HK-2 (cell line): ENCODE results near the gene ANO7.
A peak's percentile ranks its signal among the peaks of the same experiment; 100 is the strongest.

Experiments used
- DNase-seq: peaks from one replicate; pipeline ENCODE4 v3.0.0-alpha.2; 2018; ENCODE audit not compliant: unreplicated experiment

ANO7 gene

GRCh38 chr2:241158546-241158900, 30.0 kb upstream of the ANO7 start:
- no peak for DNase-seq

GRCh38 chr2:241159116-241159515, 29.4 kb upstream of the ANO7 start:
- no peak for DNase-seq

GRCh38 chr2:241160318-241160717, 28.2 kb upstream of the ANO7 start:
- no peak for DNase-seq

DNA sequence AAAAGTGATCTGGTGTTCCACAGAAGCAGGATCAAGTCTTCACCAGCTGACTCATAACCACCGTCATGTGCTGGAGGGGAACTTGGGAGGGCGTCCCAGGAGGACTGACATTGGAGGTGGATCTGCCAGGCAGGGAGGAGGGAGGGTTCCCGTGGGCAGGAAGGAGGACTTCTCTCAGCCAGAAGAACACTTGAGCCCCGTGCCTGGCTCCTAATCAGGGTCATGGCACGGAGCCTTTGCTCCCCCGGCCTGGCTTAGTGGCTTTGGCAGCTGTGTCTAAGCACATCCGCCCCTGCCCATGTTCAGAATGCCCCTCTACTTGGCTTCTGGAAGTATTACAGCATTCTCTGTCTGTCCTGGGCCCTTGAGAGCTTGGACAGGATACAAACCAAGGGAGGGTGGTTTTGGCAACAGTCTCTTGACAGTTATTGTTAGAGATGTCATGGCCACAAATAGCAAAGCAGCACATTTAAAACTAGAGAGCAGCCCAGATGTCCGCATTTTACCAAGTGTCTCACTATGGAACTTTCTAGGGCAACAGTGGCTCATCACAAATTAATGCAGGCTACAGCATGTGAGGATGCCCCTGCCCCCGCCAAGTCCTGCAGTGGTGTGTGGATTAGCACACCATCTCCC, 26.7 kb upstream of the ANO7 start:
- peak; percentile 22 for DNase-seq

DNA sequence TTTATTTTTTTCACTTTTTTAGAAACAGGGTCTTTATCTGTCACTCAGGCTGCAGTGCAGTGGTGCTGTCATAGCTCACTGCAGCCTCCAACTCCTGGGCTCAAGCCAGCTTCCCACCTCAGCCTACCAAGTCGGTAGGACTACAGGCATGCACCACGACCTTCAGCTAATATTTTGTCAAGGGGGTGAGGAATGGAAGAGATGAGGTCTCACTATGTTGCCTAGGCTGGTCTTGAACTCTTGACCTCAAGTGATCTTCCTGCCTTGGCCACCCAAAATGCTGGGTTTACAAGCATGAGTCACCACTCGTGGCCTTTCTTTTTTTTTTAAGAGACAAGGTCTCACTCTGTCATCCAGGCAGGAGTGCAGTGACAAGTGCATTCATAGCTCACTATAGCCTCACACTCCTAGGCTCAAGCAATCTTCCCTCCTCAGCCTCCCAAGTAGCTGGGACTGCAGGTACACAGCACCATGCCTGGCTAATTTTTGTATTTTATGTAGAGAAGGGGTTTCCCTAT, 24.8 kb upstream of the ANO7 start:
- no peak for DNase-seq

GRCh38 chr2:241168366-241168765, 20.1 kb upstream of the ANO7 start:
- DNase-seq, result no peak

- DNase-seq, result no peak
Observed at GRCh38 chr2:241173557-241173956, 14.9 kb upstream of the ANO7 start.

GRCh38 chr2:241177526-241178334, 10.7 kb upstream of the ANO7 start:
- DNase-seq, result no peak

- DNase-seq, result no peak
Observed at GRCh38 chr2:241178961-241179360, 9.5 kb upstream of the ANO7 start.

GRCh38 chr2:241179899-241180298, 8.6 kb upstream of the ANO7 start:
- DNase-seq, result no peak

DNA sequence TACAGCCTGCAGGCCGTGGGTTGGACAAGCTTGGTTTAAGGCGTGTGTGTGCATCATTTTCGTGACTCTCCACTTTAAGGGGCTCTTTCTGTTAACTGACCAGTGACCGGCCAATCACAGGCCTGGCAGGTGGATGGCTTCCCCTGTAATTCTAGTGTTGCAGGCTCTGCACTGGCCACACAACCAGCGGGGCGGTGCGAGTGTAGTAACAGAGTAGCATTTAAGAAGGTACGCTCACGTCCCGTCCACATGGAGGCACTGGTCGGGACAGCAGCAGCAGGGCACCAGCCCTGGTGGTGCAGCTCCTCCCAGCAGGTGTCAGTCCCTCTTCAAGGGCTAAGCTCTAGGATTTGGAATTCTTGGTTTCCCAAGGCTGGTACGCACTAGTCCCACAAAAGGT, 8.0 kb upstream of the ANO7 start:
- DNase-seq, result no peak

DNA sequence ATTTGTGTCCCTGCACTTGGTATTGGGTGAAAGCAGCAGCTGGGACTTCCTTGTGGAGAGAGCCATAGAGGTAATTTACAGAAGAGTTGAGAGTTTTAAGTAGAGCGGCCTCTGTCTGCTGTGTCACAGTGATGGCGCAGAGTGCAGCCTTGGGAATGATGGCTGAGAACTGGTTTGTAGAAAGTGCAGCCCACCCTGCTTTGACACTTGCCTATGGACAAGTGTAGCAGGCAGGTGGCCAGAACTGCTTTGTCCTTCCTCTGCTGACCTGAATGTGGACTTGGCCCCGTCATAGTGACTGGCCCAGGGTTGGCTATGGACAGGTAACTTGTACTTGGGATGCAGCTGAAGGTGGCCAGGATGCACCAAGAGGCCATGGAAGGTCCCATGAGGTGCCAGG, 6.4 kb upstream of the ANO7 start:
- DNase-seq, result no peak

DNA sequence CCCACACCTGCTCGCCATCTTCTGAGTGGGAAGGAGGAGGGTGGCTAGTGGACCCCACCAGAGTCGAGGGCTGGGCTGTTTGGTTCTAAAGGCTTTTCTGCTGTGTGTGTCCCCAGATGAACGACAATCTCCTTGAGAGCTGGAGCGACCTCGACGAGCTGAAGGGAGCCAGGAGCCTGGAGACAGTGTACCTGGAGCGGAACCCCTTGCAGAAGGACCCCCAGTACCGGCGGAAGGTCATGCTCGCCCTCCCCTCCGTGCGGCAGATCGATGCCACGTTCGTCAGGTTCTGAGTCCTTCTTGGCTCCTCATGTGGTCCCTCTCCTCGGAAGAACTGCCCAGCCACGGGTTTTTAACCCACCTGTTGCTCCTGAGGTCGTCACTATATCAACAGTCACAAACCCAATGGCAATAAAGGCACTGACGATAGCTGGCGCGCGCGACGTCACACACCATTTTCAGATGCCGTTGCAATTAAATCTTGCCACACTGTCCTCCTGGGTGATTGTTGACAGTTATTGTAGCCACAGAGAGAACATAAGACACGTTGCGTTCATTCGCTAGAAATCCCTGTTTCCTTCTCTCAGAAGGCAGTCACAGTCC, 5.8 kb upstream of the ANO7 start:
- DNase-seq, result no peak

DNA sequence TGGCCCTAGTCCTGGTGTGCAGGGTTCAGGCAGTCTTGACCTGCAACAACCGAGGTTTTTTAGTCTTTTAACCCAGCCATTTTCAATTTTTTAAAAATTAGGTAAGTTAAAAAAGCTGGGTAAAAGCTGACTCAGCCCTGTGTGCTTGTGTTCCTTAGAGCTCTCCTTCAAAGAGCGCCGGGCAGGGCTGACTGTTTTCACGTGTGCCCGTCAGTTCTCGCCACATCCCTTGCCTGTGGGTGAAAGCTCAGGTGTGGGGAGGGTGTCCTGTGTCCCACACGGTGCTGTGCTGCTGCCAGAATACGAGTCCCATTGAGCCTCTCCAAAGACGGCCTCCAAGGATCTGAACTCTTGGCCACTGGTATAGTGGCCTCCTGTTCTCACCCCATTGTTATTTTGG, 5.3 kb upstream of the ANO7 start:
- no peak for DNase-seq

- DNase-seq, result no peak
Observed at GRCh38 chr2:241184901-241185300, 3.6 kb upstream of the ANO7 start.

- no peak for DNase-seq
Observed at GRCh38 chr2:241185961-241186360, 2.5 kb upstream of the ANO7 start.

DNA sequence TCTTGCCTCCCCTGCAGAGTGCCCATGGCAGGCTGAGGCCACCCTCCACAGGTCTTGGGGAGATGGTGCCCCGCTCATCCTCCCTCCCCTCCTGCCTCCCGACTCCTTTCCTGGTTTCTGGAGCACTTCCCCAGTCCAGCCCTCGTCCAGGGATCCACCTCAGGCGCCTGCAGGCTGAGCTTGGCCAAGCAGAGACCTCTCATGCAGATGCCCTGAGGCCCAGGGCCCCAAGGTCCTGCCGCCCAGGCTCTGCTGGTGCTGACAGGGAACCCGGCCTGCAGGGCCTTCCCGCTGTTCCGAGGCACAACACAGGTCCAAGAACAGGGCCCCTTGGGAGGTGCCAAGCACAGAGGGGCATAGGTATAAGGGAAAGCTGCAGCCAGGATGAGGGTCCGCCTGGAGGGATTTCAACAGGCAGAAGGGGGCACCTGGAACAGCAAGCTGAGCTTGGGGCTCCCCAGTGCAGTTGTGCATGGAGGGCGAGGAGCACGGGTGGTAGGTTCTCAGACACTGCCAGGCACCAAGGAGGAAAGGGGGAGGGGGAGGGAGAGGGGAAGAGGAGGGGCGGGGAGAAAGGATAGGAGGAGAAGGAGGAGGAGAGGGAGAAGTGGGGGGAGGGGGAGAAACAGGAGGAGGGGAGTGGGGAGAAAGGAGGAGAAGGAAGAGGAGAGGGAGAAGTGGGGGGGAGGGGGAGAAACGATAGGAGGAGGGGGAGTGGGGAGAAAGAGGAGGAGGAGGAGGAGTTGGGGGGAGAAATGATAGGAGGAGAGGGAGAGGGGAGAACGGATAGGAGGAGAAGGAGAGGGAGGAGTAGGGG, 1.2 kb upstream of the ANO7 start:
- DNase-seq, result no peak

DNA sequence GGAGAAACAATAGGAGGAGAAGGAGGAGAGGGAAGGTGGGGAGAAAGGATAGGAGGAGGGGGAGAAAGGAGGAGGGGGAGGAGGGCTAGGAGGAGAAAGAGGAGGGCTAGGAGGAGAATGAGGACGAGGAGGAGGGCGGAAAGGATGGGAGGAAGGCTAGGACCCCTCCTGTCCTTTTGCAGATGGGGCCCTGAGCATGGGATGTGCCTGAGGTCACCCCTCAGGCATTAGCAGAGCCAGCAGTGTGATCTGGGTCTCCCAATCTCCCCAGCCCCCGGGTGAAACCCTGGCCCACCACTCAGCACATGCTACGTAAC, 601 bp upstream of the ANO7 start:
- DNase-seq, result no peak

GRCh38 chr2:241189093-241189855, 797 bp downstream of the ANO7 start:
- no peak for DNase-seq

DNA sequence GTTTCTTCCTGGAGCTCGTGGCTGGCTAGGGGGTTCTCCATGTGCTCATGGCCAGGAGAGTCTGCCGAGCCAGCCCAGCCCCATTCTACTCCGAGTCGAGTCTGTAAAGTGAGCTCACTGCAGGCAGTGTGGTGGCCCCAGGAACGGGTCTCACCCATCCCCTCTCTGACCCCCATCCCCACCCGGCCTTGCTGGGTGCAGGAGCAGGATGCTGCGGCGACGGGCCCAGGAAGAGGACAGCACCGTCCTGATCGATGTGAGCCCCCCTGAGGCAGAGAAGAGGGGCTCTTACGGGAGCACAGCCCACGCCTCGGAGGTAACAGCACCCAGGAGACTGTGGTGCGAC, 1.4 kb downstream of the ANO7 start:
- no peak for DNase-seq

- no peak for DNase-seq
Observed at GRCh38 chr2:241190291-241190981, 2.0 kb downstream of the ANO7 start.
